H1 (cell line): ENCODE results near the gene KCNMA1. TPM values are rescaled to one million over a fixed set of nuclear protein-coding genes. Genes with fewer than 3 reads are reported as not detected.
A peak's percentile ranks its signal among the peaks of the same experiment; 100 is the strongest.

ENCODE experiments used
- CTCF ChIA-PET: fragments of 300-600 bp; sonication (Branson Sonifier 250); formaldehyde crosslinking; loops from one replicate; lab custom pipeline; 2021; ENCODE audit not compliant: partially characterized antibody; lab: Charles Lee
- POLR2A ChIA-PET: fragments of 300-600 bp; sonication (Branson Sonifier 250); formaldehyde crosslinking; loops from one replicate; lab custom pipeline; 2021; ENCODE audit warnings: inconsistent platforms; ENCODE audit not compliant: partially characterized antibody; lab: Charles Lee
- DNase-seq, 2 experiments: peaks; one replicate each; pipeline versions ENCODE4 v3.0.0 to v3.0.0-alpha.2; 2010 to 2022; ENCODE audit warnings: low spot score in 2 of 2, low read depth in 1 of 2, mixed read lengths in 1 of 2
- FAIRE-seq: peaks from 2 replicates; lab custom pipeline; 2011; peaks lifted over from hg19 to GRCh38; lab: Jason Lieb, UNC
- H2AFZ ChIP-seq: 2 replicates; pipeline ENCODE4 v1.8.1; 2012; ENCODE audit warnings: low read length, inconsistent platforms
- H2AK5ac ChIP-seq: 2 replicates; pipeline ENCODE4 v1.6.1; 2013; ENCODE audit warnings: low read depth, low read length
- H2BK120ac ChIP-seq: replicated peaks from 2 replicates; pipeline ENCODE3; 2013; ENCODE audit warnings: low read depth, low read length, inconsistent platforms
- H2BK12ac ChIP-seq: 2 replicates; pipeline ENCODE4 v1.6.1; 2013; ENCODE audit warnings: low read depth, low read length
- H2BK15ac ChIP-seq: 2 replicates; pipeline ENCODE4 v1.6.1; 2013; ENCODE audit warnings: low read length
- H2BK20ac ChIP-seq: 2 replicates; pipeline ENCODE4 v1.6.1; 2013; ENCODE audit warnings: low read length
- H2BK5ac ChIP-seq: 2 replicates; pipeline ENCODE4 v1.6.1; 2013; ENCODE audit warnings: low read depth, low read length
- H3K14ac ChIP-seq: 2 replicates; pipeline ENCODE4 v1.6.1; 2013; ENCODE audit warnings: inconsistent platforms; ENCODE audit not compliant: insufficient read length
- H3K18ac ChIP-seq: 2 replicates; pipeline ENCODE4 v1.6.1; 2013; ENCODE audit warnings: low read length; ENCODE audit errors: extremely low read depth
- H3K23ac ChIP-seq: 2 replicates; pipeline ENCODE4 v1.6.1; 2013; ENCODE audit warnings: inconsistent platforms; ENCODE audit not compliant: insufficient read length
- H3K23me2 ChIP-seq: 2 replicates; pipeline ENCODE4 v1.6.1; 2013; ENCODE audit warnings: low read depth, low read length
- H3K27ac ChIP-seq: 2 replicates; pipeline ENCODE4 v1.6.1; 2011; ENCODE audit warnings: low read depth, low read length, inconsistent platforms
- H3K27me3 ChIP-seq, 4 experiments: replicated peaks in 1 of 4; 1 replicate in 1 of 4; 2 replicates in 3 of 4; pipeline versions ENCODE4 v1.6.1 to v1.8.1; 2011 to 2013; ENCODE audit warnings: low read length in 3 of 4, mild to moderate bottlenecking in 3 of 4, inconsistent platforms in 2 of 4, mixed read lengths in 2 of 4, moderate library complexity in 1 of 4; ENCODE audit not compliant: control insufficient read depth in 3 of 4, insufficient read depth in 3 of 4; ENCODE audit errors: extremely low read depth in 1 of 4
- H3K36me3 ChIP-seq, 4 experiments: 2 replicates each; pipeline versions ENCODE4 v1.6.1 to v1.8.1; 2011 to 2013; ENCODE audit warnings: mild to moderate bottlenecking in 4 of 4, low read length in 3 of 4, moderate library complexity in 2 of 4, control low read depth in 1 of 4, inconsistent platforms in 1 of 4; ENCODE audit not compliant: insufficient read depth in 4 of 4, control insufficient read depth in 2 of 4
- H3K4ac ChIP-seq: replicated peaks from 2 replicates; pipeline ENCODE3; 2013; ENCODE audit warnings: low read length, low read depth, mixed read lengths, inconsistent platforms; ENCODE audit not compliant: insufficient read length
- H3K4me1 ChIP-seq, 4 experiments: replicated peaks in 1 of 4; 1 replicate in 1 of 4; 2 replicates in 3 of 4; pipeline versions ENCODE4 v1.6.1 to v1.8.1; 2011 to 2013; ENCODE audit warnings: low read length in 3 of 4, inconsistent platforms in 2 of 4, mixed read lengths in 1 of 4; ENCODE audit not compliant: insufficient read depth in 4 of 4, control insufficient read depth in 3 of 4
- H3K4me2 ChIP-seq, 2 experiments: 2 replicates each; pipeline versions ENCODE4 v1.6.1 to v1.8.1; 2011 to 2013; ENCODE audit warnings: low read depth in 2 of 2, low read length in 2 of 2, control low read depth in 1 of 2, inconsistent platforms in 1 of 2, mild to moderate bottlenecking in 1 of 2; ENCODE audit not compliant: insufficient read depth in 1 of 2
- H3K4me3 ChIP-seq, 4 experiments: fragments of 200-600, 300-600 bp in 1 of 4; sonication (generic), shearing (Covaris generic), sonication (Bioruptor Twin) in 1 of 4; 2 replicates each; pipeline versions ENCODE4 v1.5.1 to v1.8.1; 2011 to 2016; ENCODE audit warnings: low read length in 4 of 4, low read depth in 3 of 4, control low read depth in 2 of 4, inconsistent platforms in 2 of 4, mild to moderate bottlenecking in 2 of 4, mixed read lengths in 1 of 4, moderate library complexity in 1 of 4; ENCODE audit not compliant: insufficient read depth in 2 of 4; ENCODE audit errors: extremely low read depth in 1 of 4
- H3K56ac ChIP-seq: replicated peaks from 2 replicates; pipeline ENCODE3; 2013; ENCODE audit warnings: low read depth, mild to moderate bottlenecking, mixed read lengths, low read length, inconsistent platforms; ENCODE audit not compliant: insufficient read length
- H3K79me1 ChIP-seq: 2 replicates; pipeline ENCODE4 v1.6.1; 2013; ENCODE audit warnings: low read depth, low read length, control low read depth
- H3K79me2 ChIP-seq, 2 experiments: 2 replicates each; pipeline versions ENCODE4 v1.6.1 to v1.8.1; 2012 to 2013; ENCODE audit warnings: low read length in 2 of 2, mild to moderate bottlenecking in 2 of 2, inconsistent platforms in 1 of 2; ENCODE audit not compliant: insufficient read depth in 2 of 2, control insufficient read depth in 1 of 2
- H3K9ac ChIP-seq, 4 experiments: replicated peaks in 1 of 4; 1 replicate in 1 of 4; 2 replicates in 3 of 4; pipeline versions ENCODE4 v1.6.1 to v1.8.1; 2011 to 2013; ENCODE audit warnings: low read depth in 3 of 4, low read length in 3 of 4, control low read depth in 2 of 4, mild to moderate bottlenecking in 2 of 4, moderate library complexity in 2 of 4, inconsistent platforms in 1 of 4; ENCODE audit errors: extremely low read depth in 1 of 4
- H3K9me3 ChIP-seq, 2 experiments: 2 replicates each; pipeline versions ENCODE4 v1.6.1 to v1.8.1; 2012 to 2013; ENCODE audit warnings: mild to moderate bottlenecking in 2 of 2, moderate library complexity in 2 of 2, control low read depth in 1 of 2, inconsistent platforms in 1 of 2, low read depth in 1 of 2, low read length in 1 of 2, mixed read lengths in 1 of 2; ENCODE audit not compliant: insufficient read depth in 2 of 2
- H4K20me1 ChIP-seq, 2 experiments: replicated peaks in 1 of 2; 2 replicates each; pipeline versions ENCODE3 to v1.8.1; 2011 to 2013; ENCODE audit warnings: inconsistent platforms in 2 of 2, low read length in 2 of 2, mild to moderate bottlenecking in 1 of 2; ENCODE audit not compliant: insufficient read depth in 2 of 2, control insufficient read depth in 1 of 2
- H4K5ac ChIP-seq: 2 replicates; pipeline ENCODE4 v1.6.1; 2013; ENCODE audit warnings: low read length, low read depth, mixed read lengths, inconsistent platforms; ENCODE audit not compliant: insufficient read length
- H4K8ac ChIP-seq: 2 replicates; pipeline ENCODE4 v1.8.0; 2013; ENCODE audit warnings: mild to moderate bottlenecking, moderate library complexity, low read length, inconsistent platforms; ENCODE audit not compliant: insufficient read depth; ENCODE audit errors: extremely low read depth
- H4K91ac ChIP-seq: replicated peaks from 2 replicates; pipeline ENCODE3; 2013; ENCODE audit warnings: low read length, mixed read lengths, inconsistent platforms; ENCODE audit not compliant: insufficient read length
- BCL11A ChIP-seq, 2 experiments: IDR thresholded peaks; one replicate each; pipeline ENCODE4 v1.6.1; 2011; ENCODE audit warnings: low read depth in 2 of 2, low read length in 2 of 2, mild to moderate bottlenecking in 2 of 2
- EP300 ChIP-seq, 2 experiments: IDR thresholded peaks; 1 replicate in 1 of 2; 2 replicates in 1 of 2; pipeline ENCODE4 v1.6.1; 2011 to 2012; ENCODE audit warnings: low read depth in 2 of 2, low read length in 2 of 2, mild to moderate bottlenecking in 2 of 2, borderline replicate concordance in 1 of 2, inconsistent platforms in 1 of 2, moderate library complexity in 1 of 2
- JUN ChIP-seq: IDR thresholded peaks from 2 replicates; pipeline ENCODE4 v1.6.1; 2011; ENCODE audit warnings: low read depth, mild to moderate bottlenecking, improper control_type of control experiment, low read length
- JUND ChIP-seq: IDR thresholded peaks from 2 replicates; pipeline ENCODE4 v1.6.1; 2011; ENCODE audit warnings: mild to moderate bottlenecking, improper control_type of control experiment, low read length
- RAD21 ChIP-seq, 2 experiments: IDR thresholded peaks in 1 of 2; conservative IDR thresholded peaks in 1 of 2; 2 replicates each; pipeline ENCODE4 v1.6.1; 2011; ENCODE audit warnings: low read depth in 2 of 2, low read length in 2 of 2, improper control_type of control experiment in 1 of 2, inconsistent platforms in 1 of 2, mild to moderate bottlenecking in 1 of 2, moderate library complexity in 1 of 2
- SP1 ChIP-seq: IDR thresholded peaks from 2 replicates; pipeline ENCODE4 v1.6.1; 2011; ENCODE audit warnings: low read depth, low read length
- TCF12 ChIP-seq: IDR thresholded peaks from 2 replicates; pipeline ENCODE4 v1.6.1; 2011; ENCODE audit warnings: low read depth, mild to moderate bottlenecking, low read length
- WGBS, 2 experiments: shearing (Covaris generic) in 1 of 2; methylation state at CpG; one replicate each; pipeline versions ENCODE4 v1.1.6 to v1.1.7; 2013 to 2015; ENCODE audit warnings: low lambda C conversion rate in 2 of 2, mixed read lengths in 2 of 2, inconsistent platforms in 1 of 2, low coverage in 1 of 2, missing lambda C conversion rate in 1 of 2; ENCODE audit not compliant: insufficient replicate concordance in 2 of 2, insufficient coverage in 1 of 2, insufficient read length in 1 of 2; ENCODE audit errors: extremely low coverage in 1 of 2, missing lambda C conversion rate in 1 of 2; 5-methylcytosine and 5-hydroxymethylcytosine counted together
- polyA plus RNA-seq, 7 experiments: library from polyadenylated mRNA; depleted of rRNA in 3 of 7; stranded (reverse) in 5 of 7; unstranded in 2 of 7; fragments of >200 nt in 5 of 7; fragments of 200-250 nt in 2 of 7; gene quantifications; 1 replicate in 5 of 7; 2 replicates in 1 of 7; 4 replicates in 1 of 7; pipeline versions ENCODE4 v1.2.1 to v1.2.3, GENCODE V29; 2011 to 2013; ENCODE audit warnings: missing spikeins in 2 of 7, mixed read lengths in 2 of 7
- total RNA-seq: library from RNA; stranded (reverse); fragmentation: NEBNext Ultra II Directional; extraction: Animal tissue kit (Norgen Biotek cat#: 25700); gene quantifications from 2 replicates; pipeline ENCODE4 v1.2.1, GENCODE V29; 2021
- TF ChIP-seq, protein P1 (sequence below): IDR thresholded peaks from 2 replicates; pipeline ENCODE4 v1.6.1; 2012; ENCODE audit warnings: inconsistent platforms

KCNMA1 gene
- total and polyA plus RNA-seq, 2 of the 8 experiments (the other 6 are each of a cell fraction or from before 2014, with no cell fraction given): 10.2 to 11.1 TPM

DNA sequence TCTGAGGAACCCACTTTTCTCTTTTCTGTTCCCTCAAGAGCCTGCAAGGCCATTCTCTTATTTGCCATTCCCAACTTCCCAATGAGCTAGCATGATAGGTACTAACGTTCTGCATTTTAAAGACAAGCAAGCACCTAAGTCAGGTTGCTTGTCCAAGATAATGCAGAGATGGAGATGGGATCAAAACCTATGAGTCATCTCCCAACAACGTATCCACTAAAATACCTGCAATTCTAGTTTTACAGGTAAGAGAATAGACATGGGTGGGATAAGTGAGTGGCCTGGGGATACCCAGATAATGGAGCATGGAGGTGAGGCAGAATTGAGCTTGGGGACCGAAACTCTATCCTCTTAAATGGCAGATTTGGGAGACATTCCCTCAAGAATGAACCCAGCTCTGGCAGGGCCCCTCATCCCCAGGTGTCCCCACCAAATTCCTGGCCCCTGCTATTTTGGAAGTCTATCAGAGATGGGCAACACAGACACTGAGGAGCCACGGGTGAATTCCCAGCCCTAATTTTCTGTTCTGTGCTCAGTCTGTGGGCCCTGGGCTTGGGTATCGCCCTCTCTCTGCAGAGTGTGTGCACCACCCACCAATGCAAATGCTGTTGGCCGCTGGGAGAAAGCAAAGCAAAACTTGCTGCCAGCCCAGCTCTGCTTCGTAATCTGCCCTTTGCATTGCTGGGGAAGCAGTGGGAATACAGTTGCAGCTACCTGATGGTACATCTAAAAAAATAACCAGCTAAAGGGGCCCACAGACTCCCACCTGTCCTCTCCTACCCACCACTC, 98.3 kb downstream of the KCNMA1 start:
- no peak overlapping the region for H3K14ac ChIP-seq
- H3K4ac ChIP-seq: no peak overlapping the region
- H4K8ac ChIP-seq: no peak overlapping the region
- FAIRE-seq: no peak
- H3K27me3 ChIP-seq: no peaks in the 10 kb centered on the region
- no peak overlapping the region for H3K4me2 ChIP-seq
- H3K27ac ChIP-seq: no peak overlapping the region
- 0 out of 2 replicates have a peak overlapping the region, but pooled peaks have one; percentile 27 for H2BK12ac ChIP-seq
- TF ChIP-seq JUN (no peak), SP1 (no peak), TCF12 (no peak), EP300 (IDR thresholded peaks at IDR 0.05; ENCODE audit: borderline replicate concordance in 1 of 2, low read depth in 2 of 2, low read length in 2 of 2) (no peak), JUND (no peak), RAD21 (IDR thresholded peaks at IDR 0.05 in 1 of 2, conservative IDR thresholded peaks at IDR 0.05 in 1 of 2; ENCODE audit: low read depth in 2 of 2, low read length in 2 of 2) (no peak; a peak in 1 of 4 replicates), BCL11A (IDR thresholded peaks at IDR 0.05; ENCODE audit: low read depth in 2 of 2, low read length in 2 of 2) (no peak)
- TF ChIP-seq, protein P1, sequence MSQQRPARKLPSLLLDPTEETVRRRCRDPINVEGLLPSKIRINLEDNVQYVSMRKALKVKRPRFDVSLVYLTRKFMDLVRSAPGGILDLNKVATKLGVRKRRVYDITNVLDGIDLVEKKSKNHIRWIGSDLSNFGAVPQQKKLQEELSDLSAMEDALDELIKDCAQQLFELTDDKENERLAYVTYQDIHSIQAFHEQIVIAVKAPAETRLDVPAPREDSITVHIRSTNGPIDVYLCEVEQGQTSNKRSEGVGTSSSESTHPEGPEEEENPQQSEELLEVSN: no peak
- H3K4me3 ChIP-seq: no peak overlapping the region
- no peak overlapping the region for H2AK5ac ChIP-seq
- H4K5ac ChIP-seq: no peak overlapping the region
- no peaks in the 10 kb centered on the region; a peak in 1 of 4 replicates for H3K79me2 ChIP-seq
- H3K23me2 ChIP-seq: peaks cover 6% of the 10 kb centered on the region; the same call in 1 of the 2 replicates
- H3K56ac ChIP-seq: no peak overlapping the region
- H2AFZ ChIP-seq: no peak overlapping the region
- no peak overlapping the region for H3K9ac ChIP-seq
- no peaks in the 10 kb centered on the region for H3K9me3 ChIP-seq
- H2BK15ac ChIP-seq: no peak overlapping the region
- ChIA-PET POLR2A (interaction anchor here (1.9 kb wide), 1 partner anchor 26 kb away, joined by 5 read pairs; no protein-coding TSS in a partner anchor), CTCF (interaction anchor here (0.6 to 2.2 kb wide), 13 partner anchors 9 to 510 kb away, joined by 3 to 9 read pairs (median 3); no protein-coding TSS in a partner anchor)
- no peak overlapping the region for H2BK120ac ChIP-seq
- no peak overlapping the region for H2BK20ac ChIP-seq
- H3K4me1 ChIP-seq: no peaks in the 10 kb centered on the region; a peak in 2 of 7 replicates
- no peak overlapping the region for H3K23ac ChIP-seq
- H3K18ac ChIP-seq: no peak overlapping the region
- 67% methylated on average over 7 of the region's 7 CpGs; no CpG with 5 or more reads in 1 of the 2 experiments for WGBS, 2 experiments
- H3K36me3 ChIP-seq: no peaks in the 10 kb centered on the region
- H2BK5ac ChIP-seq: no peak overlapping the region
- no peak for DNase-seq
- H4K91ac ChIP-seq: no peak overlapping the region
- H4K20me1 ChIP-seq: no peaks in the 10 kb centered on the region
- H3K79me1 ChIP-seq: no peaks in the 10 kb centered on the region
